PC-3 (cell line): ENCODE results near the gene ATP5MG. TPM values are rescaled to one million over a fixed set of nuclear protein-coding genes. Genes with fewer than 3 reads are reported as not detected.

Source experiments
- ATAC-seq: fragments of 200-7000 bp; cut with Tn5 transposase; 2 replicates; pipeline ENCODE4 v1.9.1; 2020; ENCODE audit warnings: mild to moderate bottlenecking, moderate library complexity
- BruUV-seq: library from RNA; stranded (reverse); fragments of 400-500 nt; replicated peaks from 2 replicates; lab custom pipeline; 2021; lab: Mats Ljungman, UMichigan
- CTCF ChIA-PET: fragments of 300-600 bp; sonication (Branson Sonifier 250); formaldehyde crosslinking; loops from one replicate; lab custom pipeline; 2022; ENCODE audit warnings: antibody characterized with exemption; lab: Charles Lee
- POLR2A ChIA-PET: fragments of 300-600 bp; sonication (Branson Sonifier 250); formaldehyde crosslinking; loops from one replicate; lab custom pipeline; 2022; ENCODE audit warnings: antibody characterized with exemption; ENCODE audit not compliant: unreplicated experiment; lab: Charles Lee
- DNase-seq: peaks from one replicate; pipeline ENCODE4 v3.0.0-alpha.2; 2015
- H2AFZ ChIP-seq: fragments of 300-600 bp; sonication (generic); 2 replicates; pipeline ENCODE4 v1.6.0; 2016; ENCODE audit warnings: antibody characterized with exemption, low read length
- H3F3A ChIP-seq: fragments of 300-600 bp; sonication (generic); one replicate; pipeline ENCODE4 v1.6.0; 2017; ENCODE audit warnings: antibody characterized with exemption, low read length, control low read depth, mild to moderate bottlenecking; ENCODE audit not compliant: unreplicated experiment
- H3K27ac ChIP-seq: fragments of 300-600 bp; sonication (generic); 2 replicates; pipeline ENCODE4 v1.5.1; 2016; ENCODE audit warnings: mild to moderate bottlenecking, low read length
- H3K27me3 ChIP-seq: fragments of 300-600 bp; sonication (generic); 2 replicates; pipeline ENCODE4 v1.6.1; 2016; ENCODE audit warnings: low read length, mixed read lengths
- H3K36me3 ChIP-seq: fragments of 300-600 bp; sonication (generic); 2 replicates; pipeline ENCODE4 v1.6.1; 2016; ENCODE audit warnings: low read depth, mixed run types, low read length, mixed read lengths
- H3K4me1 ChIP-seq: fragments of 300-600 bp; sonication (generic); 2 replicates; pipeline ENCODE4 v1.5.1; 2016; ENCODE audit warnings: low read length; ENCODE audit not compliant: insufficient read depth
- H3K4me2 ChIP-seq: fragments of 300-600 bp; sonication (generic); 2 replicates; pipeline ENCODE4 v1.6.0; 2016; ENCODE audit warnings: low read length
- H3K4me3 ChIP-seq: fragments of 300-600 bp; sonication (generic); 2 replicates; pipeline ENCODE4 v1.5.1; 2016; ENCODE audit warnings: mild to moderate bottlenecking, low read length, mixed read lengths
- H3K79me2 ChIP-seq: fragments of 300-600 bp; sonication (generic); 2 replicates; pipeline ENCODE4 v1.6.1; 2017; ENCODE audit warnings: low read length, mixed read lengths
- H3K9ac ChIP-seq: fragments of 300-600 bp; sonication (generic); 2 replicates; pipeline ENCODE4 v1.6.0; 2016; ENCODE audit warnings: mild to moderate bottlenecking, low read length
- H3K9me2 ChIP-seq: fragments of 300-600 bp; sonication (generic); replicated peaks from 2 replicates; pipeline ENCODE4 v1.6.1; 2016; ENCODE audit warnings: mixed run types, low read length, mixed read lengths
- H3K9me3 ChIP-seq: fragments of 300-600 bp; sonication (generic); 2 replicates; pipeline ENCODE4 v1.6.1; 2016; ENCODE audit warnings: low read length, mixed read lengths
- H4K20me1 ChIP-seq: fragments of 300-600 bp; sonication (generic); 2 replicates; pipeline ENCODE4 v1.6.1; 2016; ENCODE audit warnings: low read length, mixed read lengths
- CTCF ChIP-seq: fragments of 300-600 bp; sonication (generic); conservative IDR thresholded peaks from 2 replicates; pipeline ENCODE4 v1.5.1; 2017; ENCODE audit warnings: antibody characterized with exemption, low read depth, mild to moderate bottlenecking, low read length
- EZH2 ChIP-seq: fragments of 300-600 bp; sonication (generic); IDR thresholded peaks from one replicate; pipeline ENCODE4 v1.6.1; 2017; ENCODE audit warnings: antibody characterized with exemption, mild to moderate bottlenecking, low read length; ENCODE audit not compliant: unreplicated experiment
- EZH2phosphoT487 ChIP-seq: fragments of 300-600 bp; sonication (generic); IDR thresholded peaks from 2 replicates; pipeline ENCODE4 v1.6.1; 2018; ENCODE audit warnings: mild to moderate bottlenecking, antibody characterized with exemption, low read length, borderline replicate concordance
- intact Hi-C: fragments of 100-400 bp; cut with micrococcal nuclease; formaldehyde crosslinking; loops from 2 replicates; pipeline ENCODE4 v1.9.0; 2023
- total RNA-seq: library from RNA; depleted of rRNA; stranded (reverse); fragments of >200 nt; gene quantifications from 2 replicates; pipeline ENCODE4 v1.2.3, GENCODE V29; 2014

Gene ATP5MG
- total RNA-seq, 1 experiment from 2014 or later, result 375 TPM

- no peak overlapping the region for H3K4me3 ChIP-seq
- H3K27me3 ChIP-seq, result no peaks in the 10 kb centered on the region
- no peaks in the 10 kb centered on the region for H3F3A ChIP-seq
- no peak overlapping the region for H3K27ac ChIP-seq
- no peak overlapping the region for H2AFZ ChIP-seq
- H3K4me1 ChIP-seq, result no peaks in the 10 kb centered on the region
- no TSS peak for BruUV-seq
- no peak overlapping the region for H3K4me2 ChIP-seq
- no peaks in the 10 kb centered on the region for H4K20me1 ChIP-seq
- no peak for ATAC-seq
- H3K36me3 ChIP-seq, result peaks cover 56% of the 10 kb centered on the region
- no peak overlapping the region for H3K9ac ChIP-seq
- TF ChIP-seq EZH2phosphoT487 (no peak), EZH2 (no peak), CTCF (no peak)
- H3K9me2 ChIP-seq, result no peaks in the 10 kb centered on the region
- H3K9me3 ChIP-seq, result no peaks in the 10 kb centered on the region
- H3K79me2 ChIP-seq, result no peaks in the 10 kb centered on the region
- intact Hi-C loops, result no loop called here
- POLR2A ChIA-PET, result interaction anchor here (0.5 kb wide), 1 partner anchor 101 kb away, joined by 3 read pairs; no protein-coding TSS in a partner anchor
- CTCF ChIA-PET, result interaction anchor here (0.6 kb wide), 1 partner anchor 23 kb away, joined by 3 read pairs; no protein-coding TSS in a partner anchor
- no peak for DNase-seq
These were observed 21.9 kb upstream of the ATP5MG start for GRCh38 chr11:118379497-118379896.

GRCh38 chr11:118380571-118380970 lies 20.8 kb upstream of the ATP5MG start:
- ChIA-PET CTCF (no interaction called here), POLR2A (no interaction called here)
- H3K9me3 ChIP-seq, result no peaks in the 10 kb centered on the region
- peaks cover 61% of the 10 kb centered on the region for H3K36me3 ChIP-seq
- no peaks in the 10 kb centered on the region for H4K20me1 ChIP-seq
- no peak overlapping the region for H3K4me2 ChIP-seq
- no peak overlapping the region for H3K27ac ChIP-seq
- intact Hi-C loops, result no loop called here
- DNase-seq, result no peak
- BruUV-seq, result no TSS peak
- H3K4me1 ChIP-seq, result no peaks in the 10 kb centered on the region
- peak; percentile 71 for ATAC-seq
- H3K27me3 ChIP-seq, result no peaks in the 10 kb centered on the region
- H3K4me3 ChIP-seq, result no peak overlapping the region
- no peak for TF ChIP-seq EZH2
- TF ChIP-seq CTCF, result no peak
- no peak for TF ChIP-seq EZH2phosphoT487
- H3K9ac ChIP-seq, result no peak overlapping the region
- H3F3A ChIP-seq, result no peaks in the 10 kb centered on the region
- no peaks in the 10 kb centered on the region for H3K79me2 ChIP-seq
- H2AFZ ChIP-seq, result no peak overlapping the region
- H3K9me2 ChIP-seq, result no peaks in the 10 kb centered on the region

- Histone ChIP-seq H2AFZ (no peak overlapping the region), H3K9me3 (no peaks in the 10 kb centered on the region), H4K20me1 (no peaks in the 10 kb centered on the region), H3K4me3 (no peak overlapping the region), H3K4me1 (no peaks in the 10 kb centered on the region), H3K9me2 (no peaks in the 10 kb centered on the region), H3K27ac (no peak overlapping the region), H3K36me3 (peaks cover 83% of the 10 kb centered on the region), H3K4me2 (no peak overlapping the region), H3K27me3 (no peaks in the 10 kb centered on the region), H3K9ac (no peak overlapping the region), H3F3A (no peaks in the 10 kb centered on the region), H3K79me2 (no peaks in the 10 kb centered on the region)
- ChIA-PET CTCF (no interaction called here), POLR2A (no interaction called here)
- no peak for DNase-seq
- intact Hi-C loops, result no loop called here
- BruUV-seq, result no TSS peak
- no peak for TF ChIP-seq CTCF
- no peak for TF ChIP-seq EZH2phosphoT487
- TF ChIP-seq EZH2, result no peak
- no peak for ATAC-seq
These were observed 18.5 kb upstream of the ATP5MG start for GRCh38 chr11:118382954-118383353.
